HG03378 (cell line): ENCODE results near the gene TECPR2.

Experiments
- ATAC-seq: cut with Tn5 transposase; IDR thresholded peaks from one replicate; pipeline ENCODE4 v1.9.1; 2021; ENCODE audit warnings: mild to moderate bottlenecking, moderate library complexity; ENCODE audit not compliant: unreplicated experiment

Gene TECPR2

GRCh38 chr14:102374264-102374663 lies 11.5 kb downstream of the TECPR2 start:
- no peak for ATAC-seq

DNA sequence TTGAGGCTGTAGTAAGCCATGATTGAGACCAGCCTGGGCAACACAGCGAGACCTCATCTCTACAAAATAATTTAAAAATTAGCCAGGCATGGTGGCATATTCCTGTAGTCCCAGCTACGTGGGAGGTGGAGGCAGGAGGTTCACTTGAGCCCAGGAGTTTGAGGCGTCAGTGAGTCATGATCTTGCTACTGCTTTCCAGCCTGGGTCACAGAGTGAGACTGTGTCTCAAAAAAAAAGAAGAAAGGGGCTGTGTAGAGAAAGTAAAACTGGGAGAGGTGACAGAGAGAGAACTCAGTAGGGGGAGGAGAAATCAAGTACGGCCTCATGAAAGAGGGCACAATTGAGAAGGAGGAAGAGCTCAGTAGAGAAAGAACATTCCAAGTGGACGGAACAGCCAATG lies 12.4 kb downstream of the TECPR2 start:
- ATAC-seq, result no peak

- no peak for ATAC-seq
These were observed 15.0 kb downstream of the TECPR2 start for GRCh38 chr14:102377696-102378095.

- ATAC-seq, result no peak
These were observed 16.1 kb downstream of the TECPR2 start for GRCh38 chr14:102378830-102379229.

DNA sequence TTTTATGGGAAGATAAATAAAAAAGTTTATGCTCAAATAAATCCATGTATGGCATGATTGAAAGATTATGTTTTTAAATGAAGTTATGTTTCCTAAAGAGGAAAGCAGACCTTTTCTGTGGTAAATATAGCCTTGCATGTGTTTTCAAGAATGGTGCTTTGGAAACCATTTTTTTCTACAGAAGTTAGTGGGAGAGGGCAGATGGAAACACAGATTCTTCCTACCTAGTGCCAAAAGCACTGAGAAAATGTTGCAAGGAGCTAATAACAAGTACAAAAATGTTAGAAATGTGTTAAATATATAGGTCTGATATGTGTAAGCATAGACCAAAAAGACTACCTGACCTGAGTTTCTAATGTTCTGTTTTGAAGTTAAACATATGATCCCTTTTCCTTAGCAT lies 24.3 kb downstream of the TECPR2 start:
- no peak for ATAC-seq

DNA sequence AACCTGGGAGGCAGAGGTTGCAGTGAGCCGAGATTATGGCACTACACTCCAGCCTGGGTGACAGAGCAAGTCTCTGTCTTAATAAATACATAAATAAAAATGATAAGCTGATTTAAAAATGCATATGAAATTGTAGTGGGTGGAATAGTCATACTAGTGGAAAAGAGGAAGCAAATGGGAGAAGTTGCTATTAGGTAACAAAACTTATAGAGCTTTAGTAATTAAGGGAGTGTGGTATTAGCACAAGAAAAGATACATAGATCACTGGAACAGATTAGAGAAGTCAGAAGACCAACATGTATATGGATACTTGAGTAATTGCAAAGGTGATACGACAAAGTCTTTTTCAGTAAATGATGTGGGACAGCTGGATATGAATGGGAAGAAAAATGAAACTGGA lies 26.5 kb downstream of the TECPR2 start:
- ATAC-seq, result no peak

GRCh38 chr14:102390064-102390855 lies 27.5 kb downstream of the TECPR2 start:
- ATAC-seq, result no peak

GRCh38 chr14:102392506-102392905 lies 29.8 kb downstream of the TECPR2 start:
- no peak for ATAC-seq

DNA sequence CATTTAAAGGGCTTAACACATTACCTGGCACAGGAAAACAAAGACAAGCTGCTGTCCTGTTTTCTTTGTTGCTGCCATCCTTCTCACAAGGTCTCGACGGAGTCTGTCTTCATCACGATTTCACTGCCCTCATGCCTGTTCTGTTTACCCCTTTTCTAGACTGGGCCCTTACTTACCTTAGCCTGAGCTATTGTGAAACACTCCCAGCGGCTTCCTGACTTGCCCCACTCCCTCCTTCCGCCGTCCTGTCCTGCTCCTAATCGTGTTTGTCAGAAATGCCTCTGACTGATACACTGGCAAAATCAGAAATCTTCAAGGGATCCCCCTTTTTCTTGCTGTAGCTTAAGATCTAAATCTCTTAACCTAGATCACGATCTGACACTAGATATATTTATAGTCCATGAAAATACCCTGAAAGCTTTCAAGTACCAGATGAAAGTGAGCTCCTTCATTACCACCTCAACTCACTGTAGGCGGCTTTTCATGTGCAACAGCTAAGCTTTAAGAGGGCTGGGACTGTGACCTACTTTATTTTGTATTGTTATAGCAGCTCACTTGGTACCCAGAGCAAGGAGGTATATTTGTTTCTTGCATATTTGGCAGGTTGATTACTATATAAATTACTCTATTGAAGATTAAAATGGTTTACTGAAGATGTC lies 32.1 kb downstream of the TECPR2 start:
- ATAC-seq, result no peak

DNA sequence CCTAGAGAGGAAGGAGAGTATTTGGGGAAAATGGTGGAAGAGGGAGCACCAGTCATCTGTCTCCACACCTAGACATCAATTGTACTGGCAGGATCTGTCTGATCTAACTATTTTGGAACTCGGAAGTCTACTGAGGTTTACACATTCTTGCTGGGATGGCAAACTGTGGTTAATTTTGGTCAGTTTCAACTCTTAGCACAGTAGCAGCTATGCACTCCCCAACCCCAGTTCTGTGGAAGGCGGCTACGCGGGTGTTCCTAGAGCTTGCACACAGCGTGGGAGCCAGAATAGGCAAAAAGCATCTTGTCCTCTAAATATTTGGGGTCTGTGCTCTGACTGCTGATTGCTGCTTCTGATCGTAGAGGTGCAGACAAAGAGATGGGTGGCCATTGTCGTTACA lies 33.8 kb downstream of the TECPR2 start:
- no peak for ATAC-seq

DNA sequence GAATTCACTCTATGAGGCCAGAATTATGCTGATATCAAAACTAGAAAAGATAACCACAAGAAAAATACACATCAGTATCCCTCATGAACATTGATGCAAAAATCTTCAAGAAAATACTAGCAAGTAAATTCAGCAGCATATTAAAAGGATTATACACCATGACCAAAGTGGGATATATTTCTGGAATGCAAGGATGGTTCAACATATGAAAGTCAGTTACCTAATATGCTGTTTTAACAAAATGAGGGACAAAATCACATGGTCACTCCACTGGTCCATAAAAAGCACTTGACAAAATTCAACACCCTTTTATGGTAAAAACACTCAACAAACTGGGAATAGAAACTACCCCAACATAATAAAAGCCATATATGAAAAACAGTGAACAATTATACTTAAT lies 40.3 kb downstream of the TECPR2 start:
- no peak for ATAC-seq

- ATAC-seq, result no peak
These were observed 44.5 kb downstream of the TECPR2 start for GRCh38 chr14:102407258-102407657.

DNA sequence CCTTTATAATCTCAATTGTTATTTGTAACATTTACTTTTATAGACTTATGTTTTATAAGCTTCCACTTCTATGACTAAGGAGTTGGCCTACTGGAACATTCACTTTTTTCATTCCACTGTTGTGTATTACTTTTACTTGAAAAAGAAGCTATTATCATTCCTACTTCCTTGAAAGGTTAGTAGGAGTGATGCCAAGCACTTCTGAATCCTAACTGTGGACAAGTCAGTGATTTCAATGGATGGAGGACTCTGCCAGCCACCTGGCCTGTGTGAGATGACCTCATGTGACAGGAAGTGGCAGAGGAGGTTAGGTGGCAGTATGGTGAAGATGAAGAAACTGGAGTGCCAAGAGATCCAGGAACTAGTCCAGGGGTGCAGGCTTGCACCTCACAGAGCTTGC lies 46.0 kb downstream of the TECPR2 start:
- no peak for ATAC-seq

GRCh38 chr14:102415671-102416070 lies 52.9 kb downstream of the TECPR2 start:
- no peak for ATAC-seq

DNA sequence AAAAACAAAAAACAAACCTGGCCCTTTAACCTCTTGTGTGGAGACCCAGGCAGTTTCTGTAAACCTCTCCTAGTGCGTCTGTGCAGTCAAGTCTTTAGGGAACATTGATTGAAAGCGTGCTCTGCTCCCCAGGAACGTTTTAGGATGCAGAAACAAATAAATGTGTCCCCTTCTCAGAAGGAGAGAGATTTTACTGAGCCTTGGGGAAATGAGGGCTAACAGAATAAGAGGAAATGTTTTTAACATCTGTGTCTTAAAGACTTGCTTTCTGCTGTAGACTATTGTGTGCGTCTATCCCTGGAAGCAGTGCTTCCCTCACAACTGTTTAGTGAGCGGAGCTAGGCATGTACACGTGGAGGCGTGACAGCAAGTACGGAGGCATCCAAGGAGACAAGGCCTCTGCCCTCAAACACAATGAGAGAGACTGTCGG lies 54.3 kb downstream of the TECPR2 start:
- no peak for ATAC-seq

- ATAC-seq, result no peak
These were observed 54.9 kb downstream of the TECPR2 start for GRCh38 chr14:102417646-102418045.

GRCh38 chr14:102418169-102418852 lies 55.6 kb downstream of the TECPR2 start:
- ATAC-seq, result no peak

DNA sequence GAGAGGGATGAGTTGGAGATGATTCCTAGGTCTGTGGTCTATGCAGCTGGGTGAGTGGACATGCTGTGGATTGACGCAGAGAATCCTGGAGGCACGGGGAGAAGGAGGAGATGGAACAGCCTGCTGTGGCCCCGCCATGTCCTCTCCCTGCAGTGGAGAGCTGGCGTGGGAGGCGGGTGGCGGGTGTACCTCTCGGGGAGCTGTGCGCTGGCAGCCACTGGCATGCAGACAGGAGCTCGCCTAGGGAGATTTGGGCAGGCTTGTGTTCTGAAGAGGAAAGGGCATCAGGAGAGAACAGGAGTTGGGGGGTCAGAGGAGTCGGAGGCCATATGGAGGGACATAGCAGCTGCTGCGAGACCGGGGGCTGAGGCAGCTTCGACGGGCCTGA lies 56.1 kb downstream of the TECPR2 start:
- ATAC-seq, result no peak

DNA sequence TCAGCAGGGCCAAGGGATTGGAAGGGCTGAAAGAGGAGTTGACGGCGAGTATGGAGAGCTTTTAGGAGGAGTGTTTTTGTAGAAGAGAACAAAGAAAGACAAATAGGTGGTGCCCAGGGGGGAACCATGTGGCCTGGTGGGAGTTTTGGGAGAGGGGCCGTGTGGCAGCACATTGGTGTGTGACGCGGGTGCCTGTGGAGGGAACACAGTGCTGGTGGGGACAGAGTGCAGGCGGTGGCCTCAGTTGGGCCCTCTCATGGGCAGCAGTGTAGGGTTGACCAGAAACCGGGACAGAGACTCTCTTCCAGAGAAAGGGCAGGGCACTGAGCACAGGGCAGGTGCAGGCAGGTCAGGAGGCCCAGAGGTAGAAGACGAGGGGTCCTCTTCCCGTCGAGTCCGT lies 56.5 kb downstream of the TECPR2 start:
- no peak for ATAC-seq

DNA sequence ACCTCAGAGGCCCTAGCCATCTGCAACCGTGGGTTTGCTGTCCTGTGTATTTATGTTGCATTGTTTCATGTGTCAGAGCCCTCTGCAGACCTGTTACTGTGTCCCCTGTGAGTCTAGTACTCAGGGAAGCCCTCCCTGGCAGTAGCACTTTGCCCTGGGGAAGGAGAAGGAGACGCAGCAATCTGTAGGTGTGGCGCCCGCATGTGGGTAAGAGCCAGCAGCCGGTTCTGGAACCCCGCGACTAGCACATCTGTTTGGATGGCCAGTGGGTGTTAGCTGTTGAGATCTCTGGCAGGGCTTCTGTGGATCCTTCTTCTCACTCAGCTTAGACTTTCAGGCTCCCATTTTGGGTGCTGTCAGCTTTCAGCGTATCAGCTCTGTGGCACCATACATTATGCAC lies 57.0 kb downstream of the TECPR2 start:
- ATAC-seq, result no peak

DNA sequence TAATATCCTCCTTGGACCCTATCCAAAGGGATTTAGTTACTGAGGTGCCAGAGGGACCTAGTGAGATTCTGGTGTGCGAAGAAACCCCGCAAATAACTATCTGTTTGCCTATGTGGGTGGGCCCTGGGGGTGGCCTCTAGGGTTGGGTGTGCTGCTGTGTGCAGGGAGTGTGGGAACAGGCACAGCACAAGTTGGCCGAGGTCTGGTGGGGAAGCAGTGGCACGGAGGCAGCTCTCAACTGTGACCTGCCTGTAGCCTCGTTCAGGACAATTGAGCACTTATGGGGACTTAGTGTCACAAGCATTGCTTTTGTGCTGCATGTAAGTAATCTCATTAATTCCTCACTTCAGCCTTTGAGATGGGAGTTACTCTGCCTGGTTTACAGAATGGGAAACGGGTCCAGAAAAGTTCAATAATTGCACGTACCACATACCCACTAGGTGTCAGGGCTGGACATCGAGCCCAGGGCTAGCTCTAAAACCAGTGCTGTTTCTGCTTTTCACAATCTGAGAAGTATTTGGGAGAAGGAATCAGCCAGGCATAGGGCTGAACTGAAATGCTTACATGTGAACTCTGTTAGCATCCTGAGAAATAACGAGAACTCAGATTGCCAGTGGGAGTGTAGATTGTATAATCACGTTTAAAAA lies 58.8 kb downstream of the TECPR2 start:
- no peak for ATAC-seq

GRCh38 chr14:102424520-102424919 lies 61.8 kb downstream of the TECPR2 start:
- no peak for ATAC-seq
